Mucosa of rectum (tissue), 2 donors: ENCODE results near the gene DDIT4L.

Source experiments
- H3K27ac ChIP-seq, 2 donors: one replicate each; pipeline ENCODE4 v1.7.0; 2013; ENCODE audit warnings: inconsistent platforms in 2 of 2, low read depth in 2 of 2, low read length in 2 of 2
- H3K27me3 ChIP-seq, 2 donors: one replicate each; pipeline ENCODE4 v1.7.0; 2013; ENCODE audit warnings: low read length in 2 of 2; ENCODE audit not compliant: control insufficient read depth in 2 of 2, insufficient read depth in 2 of 2
- H3K36me3 ChIP-seq, 2 donors: one replicate each; pipeline ENCODE4 v1.7.0; 2013; ENCODE audit warnings: low read length in 2 of 2; ENCODE audit not compliant: control insufficient read depth in 2 of 2, insufficient read depth in 2 of 2
- H3K4me1 ChIP-seq, 2 donors: one replicate each; pipeline ENCODE4 v1.7.0; 2013; ENCODE audit warnings: low read length in 2 of 2, mild to moderate bottlenecking in 1 of 2; ENCODE audit not compliant: control insufficient read depth in 2 of 2, insufficient read depth in 2 of 2
- H3K4me3 ChIP-seq, 2 donors: one replicate each; pipeline ENCODE4 v1.7.0; 2013; ENCODE audit warnings: low read length in 2 of 2
- H3K9ac ChIP-seq, 2 donors: one replicate each; pipeline ENCODE4 v1.7.0; 2013; ENCODE audit warnings: low read length in 2 of 2, low read depth in 1 of 2, mild to moderate bottlenecking in 1 of 2
- H3K9me3 ChIP-seq, 2 donors: one replicate each; pipeline ENCODE4 v1.7.0; 2013; ENCODE audit warnings: low read length in 2 of 2; ENCODE audit not compliant: control insufficient read depth in 2 of 2
- donor health status: healthy.
- donor health status: Normal muscosa, but diverticular disease.

Gene DDIT4L

GRCh38 chr4:100190643-100191600 is 654 bp upstream of the DDIT4L start:
- Histone ChIP-seq H3K9me3 (no peaks in the 10 kb centered on the region), H3K9ac (no peak overlapping the region), H3K36me3 (no peaks in the 10 kb centered on the region), H3K27me3 (peaks cover 12 to 19% of the 10 kb centered on the region in 2 donors), H3K4me3 (peak overlapping the region; percentile 53 to 63), H3K4me1 (peaks cover 0 to 2% of the 10 kb centered on the region in 2 donors), H3K27ac (no peak overlapping the region)

DNA sequence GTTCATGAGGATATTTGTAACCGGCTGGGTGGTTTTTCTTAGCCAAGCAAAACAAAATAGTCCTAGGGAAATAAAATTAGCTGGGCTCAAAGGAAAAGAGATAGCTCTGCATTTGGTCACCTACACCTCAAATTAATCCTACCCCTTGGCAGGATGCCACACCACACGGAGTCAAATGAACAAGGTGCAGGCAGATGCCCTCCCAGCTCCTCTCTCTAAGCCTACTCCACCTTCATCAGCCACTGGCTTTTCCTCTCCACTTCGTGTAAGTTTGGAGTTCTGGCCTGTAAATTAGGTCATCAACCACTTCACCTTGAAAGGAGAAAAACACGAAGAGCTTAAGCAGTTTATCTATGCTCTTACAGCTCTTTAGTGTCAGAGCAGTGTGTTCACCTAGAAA is 1.4 kb downstream of the DDIT4L start:
- Histone ChIP-seq H3K27me3 (peaks cover 12 to 19% of the 10 kb centered on the region in 2 donors), H3K9me3 (no peaks in the 10 kb centered on the region), H3K27ac (no peak overlapping the region), H3K4me3 (no peak overlapping the region), H3K9ac (no peak overlapping the region), H3K4me1 (peaks cover 0 to 2% of the 10 kb centered on the region in 2 donors), H3K36me3 (no peaks in the 10 kb centered on the region)

DNA sequence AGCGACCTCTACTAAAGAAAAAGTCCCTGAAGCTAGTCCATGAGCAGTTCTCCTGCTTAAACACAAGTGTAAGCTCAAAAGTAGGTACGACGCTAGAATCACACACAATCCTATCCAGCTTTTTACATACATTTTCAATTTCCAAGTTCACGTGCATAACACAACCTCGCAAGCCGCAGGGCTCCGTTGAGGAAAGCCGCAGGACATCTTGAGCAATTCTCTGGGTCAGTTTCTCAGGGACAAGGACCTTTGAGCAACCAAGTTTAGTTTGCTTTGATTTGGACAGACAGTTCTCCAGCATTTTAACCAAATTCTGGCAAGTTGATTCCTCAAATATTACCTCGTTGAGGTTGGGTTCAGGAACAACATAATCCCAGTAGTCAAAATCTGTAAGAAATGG is 2.5 kb downstream of the DDIT4L start:
- no peak overlapping the region for H3K9ac ChIP-seq
- H3K4me1 ChIP-seq = peaks cover 0 to 2% of the 10 kb centered on the region in 2 donors
- H3K27me3 ChIP-seq = peaks cover 12 to 19% of the 10 kb centered on the region in 2 donors
- H3K27ac ChIP-seq = no peak overlapping the region
- H3K4me3 ChIP-seq = no peak overlapping the region
- H3K36me3 ChIP-seq = no peaks in the 10 kb centered on the region
- no peaks in the 10 kb centered on the region for H3K9me3 ChIP-seq

DNA sequence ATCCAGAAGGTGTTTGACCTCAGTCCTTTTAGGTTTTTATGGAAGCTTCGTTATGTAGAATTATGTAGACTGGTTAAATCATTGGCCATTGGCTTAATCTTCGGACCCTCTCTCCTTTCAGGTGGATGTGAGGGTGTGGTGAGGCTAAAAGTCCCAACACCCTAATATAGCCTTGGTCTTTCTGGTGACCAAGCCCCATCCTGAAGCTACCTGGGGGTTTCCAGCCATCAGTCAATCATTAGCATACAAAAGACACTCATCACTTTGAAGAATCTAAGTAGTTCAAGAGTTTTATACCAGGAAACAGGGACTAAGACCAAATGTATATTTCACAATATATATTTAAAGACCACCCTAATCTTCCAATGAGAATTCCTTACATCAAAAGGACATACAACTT is 5.5 kb downstream of the DDIT4L start:
- Histone ChIP-seq H3K9ac (no peak overlapping the region), H3K36me3 (no peaks in the 10 kb centered on the region), H3K27me3 (peaks cover 8 to 11% of the 10 kb centered on the region in 2 donors), H3K4me1 (peaks cover 0 to under 1% of the 10 kb centered on the region in 2 donors), H3K27ac (no peak overlapping the region), H3K4me3 (no peak overlapping the region), H3K9me3 (no peaks in the 10 kb centered on the region)

DNA sequence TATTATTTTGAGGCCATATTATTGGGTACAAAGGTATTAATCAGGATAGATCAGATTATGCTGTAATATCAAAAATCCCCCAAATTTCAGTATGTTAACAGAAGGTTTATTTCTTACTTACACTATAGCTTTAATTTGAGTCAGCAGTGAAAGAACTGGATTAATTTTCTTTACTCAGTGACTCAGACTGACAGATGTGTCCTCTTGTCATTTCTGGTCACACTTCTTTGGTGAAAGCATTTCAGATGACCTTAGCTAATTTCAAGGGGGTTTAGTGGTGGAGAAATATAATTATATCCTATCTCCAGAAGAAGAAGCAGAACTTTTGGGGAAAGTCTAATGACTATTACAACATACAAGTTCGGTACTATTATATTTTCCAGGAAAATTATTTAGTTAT is 12.4 kb downstream of the DDIT4L start:
- no peak overlapping the region for H3K9ac ChIP-seq
- H3K9me3 ChIP-seq = no peaks in the 10 kb centered on the region
- no peaks in the 10 kb centered on the region for H3K36me3 ChIP-seq
- no peaks in the 10 kb centered on the region for H3K4me1 ChIP-seq
- H3K27ac ChIP-seq = no peak overlapping the region
- no peak overlapping the region for H3K4me3 ChIP-seq
- no peaks in the 10 kb centered on the region for H3K27me3 ChIP-seq

- Histone ChIP-seq H3K4me1 (no peaks in the 10 kb centered on the region), H3K9ac (no peak overlapping the region), H3K36me3 (no peaks in the 10 kb centered on the region), H3K27ac (no peak overlapping the region), H3K27me3 (no peaks in the 10 kb centered on the region), H3K4me3 (no peak overlapping the region), H3K9me3 (no peaks in the 10 kb centered on the region)
Observed at GRCh38 chr4:100177126-100177525, 13.1 kb downstream of the DDIT4L start.

GRCh38 chr4:100175858-100176257 is 14.4 kb downstream of the DDIT4L start:
- H3K36me3 ChIP-seq = no peaks in the 10 kb centered on the region
- no peak overlapping the region for H3K4me3 ChIP-seq
- H3K27ac ChIP-seq = no peak overlapping the region
- H3K4me1 ChIP-seq = no peaks in the 10 kb centered on the region
- H3K9me3 ChIP-seq = no peaks in the 10 kb centered on the region
- no peak overlapping the region for H3K9ac ChIP-seq
- no peaks in the 10 kb centered on the region for H3K27me3 ChIP-seq

DNA sequence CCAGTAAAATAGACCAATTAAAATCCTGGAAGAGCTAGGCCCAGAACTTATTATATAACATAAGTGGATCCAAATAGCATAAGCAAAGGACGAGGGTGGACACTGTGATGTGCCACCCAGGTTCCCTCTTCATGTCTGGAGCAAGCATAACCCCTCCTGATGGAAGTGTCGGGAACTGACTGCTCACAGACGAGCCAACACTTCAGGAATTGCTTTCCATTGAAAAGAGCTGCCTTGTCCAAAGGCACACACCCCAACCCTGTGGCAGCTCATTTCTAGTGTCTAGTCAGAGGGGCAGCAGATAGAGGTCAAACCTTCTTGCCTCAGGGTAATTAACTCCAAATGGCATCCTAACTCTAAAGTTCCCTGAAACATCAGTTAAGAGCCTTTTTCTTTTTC is 15.3 kb downstream of the DDIT4L start:
- Histone ChIP-seq H3K4me1 (no peaks in the 10 kb centered on the region), H3K9me3 (no peaks in the 10 kb centered on the region), H3K27me3 (no peaks in the 10 kb centered on the region), H3K36me3 (no peaks in the 10 kb centered on the region), H3K4me3 (no peak overlapping the region), H3K9ac (no peak overlapping the region), H3K27ac (no peak overlapping the region)

- Histone ChIP-seq H3K4me1 (no peaks in the 10 kb centered on the region), H3K36me3 (no peaks in the 10 kb centered on the region), H3K4me3 (no peak overlapping the region), H3K27me3 (no peaks in the 10 kb centered on the region), H3K9me3 (no peaks in the 10 kb centered on the region), H3K27ac (no peak overlapping the region), H3K9ac (no peak overlapping the region)
Observed at GRCh38 chr4:100170986-100171385, 19.3 kb downstream of the DDIT4L start.

- no peaks in the 10 kb centered on the region for H3K27me3 ChIP-seq
- H3K27ac ChIP-seq = no peak overlapping the region
- H3K36me3 ChIP-seq = no peaks in the 10 kb centered on the region
- no peak overlapping the region for H3K4me3 ChIP-seq
- no peaks in the 10 kb centered on the region for H3K9me3 ChIP-seq
- no peaks in the 10 kb centered on the region for H3K4me1 ChIP-seq
- no peak overlapping the region for H3K9ac ChIP-seq
Observed at GRCh38 chr4:100169491-100170485, 20.5 kb downstream of the DDIT4L start.
